TTC549 (cell line): ENCODE data around the gene FCHSD2.

Experiments
- FAIRE-seq: peaks from 2 replicates; lab custom pipeline; 2012; peaks lifted over from hg19 to GRCh38; lab: Jason Lieb, UNC

FCHSD2 gene

DNA sequence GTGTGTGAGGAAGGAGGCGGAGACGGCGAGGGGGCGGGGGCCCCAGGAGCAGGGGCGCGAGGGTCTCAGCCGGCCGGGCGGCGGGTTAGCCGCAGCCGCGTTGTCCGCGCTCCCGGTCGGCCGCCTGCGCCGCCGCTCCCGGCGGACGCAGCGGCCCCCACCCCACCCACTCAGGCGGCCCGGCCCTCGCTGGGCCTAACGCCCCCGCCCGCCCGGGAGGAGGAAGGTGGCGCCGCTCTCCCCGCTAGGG lies at the start of gene FCHSD2:
TSS of gene FCHSD2 (minus strand) at position 191 of the 250 bp plus-strand sequence. CDS start 441 bp downstream, outside the sequence.
- no peak for FAIRE-seq

DNA sequence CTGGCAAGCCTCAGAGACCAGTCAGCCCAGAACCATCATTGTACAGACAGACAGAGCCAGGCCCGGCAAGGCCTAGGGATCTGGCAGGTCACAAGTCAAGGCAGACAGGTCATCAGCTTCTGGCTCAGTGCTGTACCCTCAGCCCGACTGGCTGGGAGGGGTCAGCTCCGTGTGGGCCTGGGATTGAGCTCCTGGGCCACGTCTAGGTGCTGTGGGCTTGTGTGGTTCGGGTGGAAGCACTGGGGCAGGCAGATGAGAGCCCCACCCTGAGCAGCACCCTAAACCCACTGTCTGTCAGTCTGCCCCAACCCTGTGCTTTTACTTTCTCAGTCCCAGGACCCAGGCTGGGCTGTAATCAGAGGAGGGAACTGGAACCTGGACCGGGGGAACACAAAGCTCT lies 49.0 kb upstream of the FCHSD2 start:
- no peak for FAIRE-seq

DNA sequence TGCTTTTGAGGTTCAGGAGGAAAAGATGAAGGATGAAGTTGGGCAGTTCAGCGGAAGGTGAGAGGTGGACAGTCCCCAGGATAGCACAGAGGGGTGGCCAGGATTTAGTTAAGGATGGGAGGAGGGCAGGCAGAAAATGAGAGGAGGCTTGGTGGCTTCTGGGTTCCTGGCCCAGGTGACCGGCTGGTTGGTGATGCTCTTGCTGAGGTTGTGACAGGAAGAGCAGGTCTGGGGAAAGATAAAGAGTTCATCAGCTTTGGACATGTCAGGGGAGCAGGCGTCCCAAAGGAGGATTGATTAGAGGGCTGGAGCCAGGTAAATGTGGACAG lies 48.4 kb upstream of the FCHSD2 start:
- FAIRE-seq, result no peak

DNA sequence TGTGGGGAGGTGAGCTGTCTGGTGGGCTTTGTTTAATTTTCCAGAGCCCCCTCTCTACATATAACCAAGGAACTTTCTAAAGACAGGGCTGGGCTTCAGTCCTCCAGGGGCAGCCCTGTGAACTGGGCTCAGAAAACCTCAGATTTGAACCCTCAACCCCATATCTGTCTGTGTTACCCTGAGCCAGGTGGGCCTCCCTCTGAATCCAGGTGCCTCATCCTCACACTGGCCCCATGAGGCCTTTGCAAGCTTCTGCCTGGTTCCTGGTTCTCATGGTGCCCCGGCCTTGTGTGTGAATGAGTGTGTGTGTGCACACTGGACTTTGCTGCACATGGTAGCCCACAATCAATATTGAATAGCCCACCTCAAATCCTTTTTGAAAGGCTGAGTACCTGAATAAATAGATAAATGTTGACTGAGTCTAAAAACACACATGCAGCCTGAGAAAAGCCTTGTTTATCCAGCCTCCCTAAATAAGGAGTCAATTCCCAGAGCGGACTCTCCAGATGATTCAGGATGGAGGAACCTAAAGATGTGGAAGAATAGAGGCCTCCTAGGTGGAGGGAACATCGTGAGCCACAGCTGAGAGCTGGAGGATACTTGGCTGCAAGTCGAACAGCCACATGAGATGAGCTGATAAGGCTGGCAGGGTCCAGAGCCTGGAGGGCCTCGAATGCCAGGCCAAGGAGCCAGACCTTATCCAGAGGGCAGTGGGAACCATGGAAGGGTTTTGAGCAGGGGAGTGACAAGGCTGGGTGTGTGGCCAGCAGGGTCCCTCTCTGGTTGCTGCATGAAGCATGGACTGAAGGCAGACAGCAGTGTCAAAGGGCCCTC lies 47.8 kb upstream of the FCHSD2 start:
- FAIRE-seq, result no peak

DNA sequence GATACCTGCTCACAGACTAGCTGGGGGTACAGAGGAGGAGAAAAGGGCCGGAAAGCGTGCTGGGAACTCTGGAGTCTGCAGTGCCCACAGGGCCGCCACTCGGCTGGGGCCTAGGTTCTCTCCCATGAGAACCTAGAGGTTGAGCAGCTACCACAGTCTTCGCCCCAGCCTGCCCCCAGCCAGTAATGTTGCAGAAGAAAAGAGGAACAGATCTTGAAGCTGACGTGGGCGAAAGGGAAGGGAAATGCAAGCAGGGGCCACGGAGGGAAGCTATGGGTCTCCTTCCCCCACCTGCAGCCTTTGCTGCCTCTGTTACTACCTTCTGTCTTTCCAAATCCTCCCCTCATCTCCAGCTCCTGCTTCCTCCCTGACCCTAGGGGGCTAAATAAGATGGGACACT lies 47.2 kb upstream of the FCHSD2 start:
- FAIRE-seq, result no peak

DNA sequence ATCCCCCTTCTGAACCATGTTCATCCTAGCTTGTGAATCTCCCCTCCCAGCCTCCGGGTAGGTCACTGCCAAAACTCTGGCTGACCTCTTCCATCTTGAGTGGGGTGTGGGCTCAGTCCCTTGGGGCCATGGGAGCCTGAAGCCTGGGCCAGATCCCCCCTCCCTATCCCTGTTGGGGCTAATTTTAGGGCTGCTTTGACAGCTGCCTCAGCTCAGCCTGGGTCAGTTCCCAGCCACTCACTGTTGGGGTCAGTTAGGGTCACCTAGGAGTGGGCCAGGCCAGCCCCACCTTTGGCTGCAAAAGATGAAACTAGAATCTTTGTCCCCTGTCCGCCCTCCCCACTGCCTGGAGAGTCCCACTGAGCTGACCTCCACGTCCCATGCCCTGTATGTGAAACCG lies 46.2 kb upstream of the FCHSD2 start:
- FAIRE-seq, result no peak

DNA sequence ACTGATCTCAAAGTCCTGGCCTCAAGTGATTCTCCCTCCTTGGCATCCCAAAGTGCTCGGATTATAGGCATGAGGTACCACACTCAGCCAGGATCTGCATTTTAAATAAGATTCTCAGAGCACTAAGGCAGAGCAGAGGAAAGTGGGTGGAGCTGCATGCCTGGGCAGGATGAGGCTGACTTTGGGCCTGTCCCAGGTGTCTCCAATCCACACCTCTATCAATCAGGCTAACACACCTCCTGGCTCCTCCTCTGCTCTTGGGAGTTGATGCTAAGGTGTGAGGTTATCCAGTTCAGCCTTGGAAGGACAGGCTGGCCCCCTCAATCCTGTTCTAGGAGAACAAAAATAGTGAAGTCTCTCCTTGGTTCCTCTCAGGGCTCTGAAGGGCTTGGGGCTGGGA lies 45.7 kb upstream of the FCHSD2 start:
- no peak for FAIRE-seq

DNA sequence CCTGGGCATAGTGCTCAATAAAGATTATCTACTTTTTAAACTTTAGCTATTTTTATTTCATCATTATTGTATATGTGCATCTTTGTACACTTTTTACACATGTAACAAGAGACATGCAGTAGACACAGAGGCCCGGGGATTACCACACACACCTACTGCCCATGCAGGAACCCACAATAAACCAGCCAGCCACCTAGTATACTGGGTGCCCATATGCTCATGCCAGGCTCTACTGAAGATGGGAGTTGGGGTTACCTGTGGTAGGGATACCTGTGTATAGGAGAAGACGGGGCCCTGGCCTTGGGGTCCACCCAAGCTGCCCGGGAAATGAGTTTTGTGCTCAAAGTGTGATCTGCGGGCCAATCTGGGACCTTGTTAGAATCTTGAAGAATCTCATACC lies 44.8 kb upstream of the FCHSD2 start:
- FAIRE-seq, result no peak

DNA sequence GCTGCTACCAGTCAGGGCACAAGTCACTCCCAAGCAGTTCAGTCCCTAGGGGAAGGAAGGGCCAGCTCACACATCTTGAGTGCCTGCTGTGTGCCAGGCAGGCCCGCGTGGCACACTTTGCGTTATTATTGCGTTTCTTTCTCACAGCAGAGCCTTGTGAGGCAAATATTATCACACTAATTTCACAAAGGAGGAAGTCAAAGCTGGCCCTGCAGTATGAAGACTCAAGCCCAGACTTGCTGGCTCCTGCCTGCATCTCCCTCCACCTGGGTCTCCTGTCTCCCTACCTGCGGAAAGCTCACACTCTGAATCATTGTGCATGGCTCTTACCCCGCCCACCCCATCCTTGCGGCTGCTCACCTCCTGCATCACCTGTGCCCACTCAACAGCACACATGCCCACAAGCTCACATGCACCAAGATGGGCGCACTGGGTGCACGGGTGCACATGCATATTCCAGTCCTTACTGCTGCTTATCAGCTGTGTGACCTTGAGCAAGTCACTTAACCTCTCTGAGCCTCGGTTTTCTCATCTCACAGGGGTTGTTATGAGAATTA lies 44.3 kb upstream of the FCHSD2 start:
- no peak for FAIRE-seq

DNA sequence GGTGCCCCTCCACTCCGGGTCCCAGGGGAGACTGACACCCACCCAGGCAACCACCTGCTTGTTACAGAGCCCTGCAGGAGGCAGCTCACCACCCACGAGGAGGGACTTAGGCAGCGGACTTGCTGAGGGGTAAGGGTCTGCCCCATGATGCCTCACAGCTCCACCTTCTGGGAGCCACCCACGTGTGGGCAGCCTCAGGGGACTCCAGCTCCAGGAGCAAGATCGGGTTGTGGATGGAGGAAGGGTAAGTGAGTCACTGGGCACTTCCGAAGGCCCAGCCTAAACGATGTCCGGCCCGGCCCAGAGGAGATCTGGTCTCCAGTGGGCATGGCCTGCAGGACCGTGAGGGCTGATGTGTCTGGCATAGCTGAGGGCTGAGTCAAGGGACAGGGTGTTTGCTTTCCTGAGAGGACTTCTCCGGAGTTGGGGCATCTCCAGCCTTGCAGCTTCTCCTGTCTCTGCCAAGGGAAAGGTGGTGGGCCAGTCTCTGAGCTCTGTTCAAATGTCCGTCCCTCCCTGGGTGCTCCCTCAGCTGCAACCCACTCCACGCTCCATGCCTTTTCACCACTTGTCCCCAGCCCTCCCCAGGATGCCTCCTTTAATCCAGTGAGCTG lies 43.7 kb upstream of the FCHSD2 start:
- no peak for FAIRE-seq

DNA sequence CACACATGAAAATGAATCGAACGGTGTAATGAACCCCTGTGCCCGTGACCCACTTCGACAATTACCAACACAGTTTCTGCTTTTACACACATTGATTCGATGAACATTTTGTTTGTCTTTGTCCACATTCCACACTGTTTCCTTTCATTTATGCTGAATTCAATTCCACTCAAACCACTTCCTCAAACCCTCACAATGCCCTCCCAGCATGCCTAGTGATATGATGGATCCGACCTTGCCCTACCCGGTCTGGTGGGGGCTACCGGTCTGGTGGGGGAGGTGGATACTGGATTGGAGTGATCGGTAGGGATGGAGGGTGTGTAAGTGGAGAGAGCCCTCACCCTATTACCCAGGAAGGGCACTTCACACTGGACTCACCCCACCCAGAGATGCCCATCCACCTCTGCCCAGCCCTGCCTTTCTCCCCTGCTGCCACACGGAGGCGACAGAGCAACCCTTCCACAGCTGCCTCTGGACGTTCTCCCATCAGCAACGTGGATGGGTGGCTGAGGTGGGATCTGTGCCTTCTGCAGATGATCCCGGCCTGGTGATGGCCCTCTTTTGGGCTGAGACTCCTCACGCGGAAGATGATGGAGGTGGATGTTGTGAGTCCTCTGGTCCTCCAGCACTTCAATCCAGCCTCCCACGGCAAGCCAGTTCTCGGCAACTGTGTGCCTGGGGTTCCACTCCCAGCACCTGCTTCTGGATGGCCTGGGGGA lies 43.0 kb upstream of the FCHSD2 start:
- no peak for FAIRE-seq

DNA sequence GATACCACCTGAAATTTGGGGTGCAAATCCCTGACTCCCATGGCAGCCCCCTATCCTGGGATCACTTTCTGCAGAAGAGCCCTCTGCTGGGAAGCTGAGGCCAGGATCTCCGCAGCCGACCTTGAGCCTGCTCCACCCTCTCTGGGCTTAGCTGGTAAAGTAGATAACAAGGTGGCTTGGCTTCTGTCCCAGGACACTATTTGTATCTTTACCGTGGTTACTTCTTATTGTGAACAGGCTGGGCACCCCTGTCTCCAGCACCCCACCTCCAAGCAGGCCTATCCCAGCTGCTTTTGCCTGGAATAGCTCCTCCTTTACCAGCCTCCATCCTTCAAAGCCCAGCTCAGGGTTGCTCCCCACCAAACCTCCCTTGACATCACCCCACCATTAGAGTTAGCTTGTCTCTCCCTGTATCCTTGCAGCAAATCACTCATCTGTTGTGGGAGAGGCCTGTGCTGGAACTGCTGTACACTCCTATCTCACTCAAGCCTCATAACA lies 40.8 kb upstream of the FCHSD2 start:
- FAIRE-seq, result no peak

DNA sequence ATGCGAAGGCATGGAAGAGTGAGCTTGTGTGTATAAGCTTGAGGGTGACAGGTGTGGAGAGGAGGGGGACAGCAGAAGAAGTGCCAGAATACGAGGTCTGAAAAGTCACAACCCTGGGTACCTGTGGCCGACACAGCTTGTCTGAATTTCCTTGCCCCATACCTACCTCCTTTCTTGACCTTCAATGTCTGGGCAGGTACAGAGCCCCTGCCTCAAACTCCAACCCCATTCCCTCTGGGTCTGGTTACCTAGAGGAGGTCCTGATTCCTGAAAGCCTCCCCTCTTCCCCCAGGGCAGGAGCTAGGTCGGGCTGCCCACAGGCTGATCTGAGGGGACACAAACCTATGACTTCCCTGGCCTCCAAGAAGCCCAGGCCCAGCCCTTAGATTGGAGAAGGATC lies 36.6 kb upstream of the FCHSD2 start:
- FAIRE-seq, result no peak

DNA sequence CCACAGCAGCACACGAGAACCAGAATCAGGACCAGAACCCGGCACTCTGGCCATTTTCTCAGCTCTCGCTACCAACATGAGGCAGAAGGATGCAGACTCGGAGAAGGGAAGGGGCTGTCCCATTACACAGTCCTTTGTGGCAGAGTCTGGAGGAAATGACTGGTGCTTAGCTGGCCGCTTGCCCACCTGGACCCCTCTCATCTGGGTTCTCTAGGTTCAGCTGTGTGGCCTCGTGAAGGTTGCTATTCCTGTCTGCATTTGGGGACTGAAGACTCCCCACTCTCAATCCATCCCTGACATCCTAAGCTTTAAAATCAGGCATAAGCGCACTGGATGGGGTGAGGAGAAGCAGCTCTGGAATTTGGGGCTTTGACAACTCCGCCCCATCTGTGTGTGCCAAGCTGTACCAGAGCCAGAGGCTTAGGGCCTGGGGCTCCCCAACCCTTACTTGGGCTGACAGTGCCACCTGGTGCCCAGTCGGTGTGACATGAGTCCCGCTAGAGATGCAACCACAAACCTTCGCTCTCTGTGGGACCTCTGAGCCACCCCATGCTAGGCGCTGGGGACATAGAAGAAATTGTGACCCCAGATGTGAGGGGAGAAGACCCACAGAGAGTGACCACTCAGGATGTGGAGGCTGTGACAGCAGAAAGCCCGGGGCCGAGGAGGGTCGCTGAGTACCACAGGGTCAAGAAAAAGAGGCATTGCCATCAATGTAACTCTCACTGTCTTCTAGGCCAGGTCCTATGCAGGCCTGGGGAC lies 35.8 kb upstream of the FCHSD2 start:
- no peak for FAIRE-seq

DNA sequence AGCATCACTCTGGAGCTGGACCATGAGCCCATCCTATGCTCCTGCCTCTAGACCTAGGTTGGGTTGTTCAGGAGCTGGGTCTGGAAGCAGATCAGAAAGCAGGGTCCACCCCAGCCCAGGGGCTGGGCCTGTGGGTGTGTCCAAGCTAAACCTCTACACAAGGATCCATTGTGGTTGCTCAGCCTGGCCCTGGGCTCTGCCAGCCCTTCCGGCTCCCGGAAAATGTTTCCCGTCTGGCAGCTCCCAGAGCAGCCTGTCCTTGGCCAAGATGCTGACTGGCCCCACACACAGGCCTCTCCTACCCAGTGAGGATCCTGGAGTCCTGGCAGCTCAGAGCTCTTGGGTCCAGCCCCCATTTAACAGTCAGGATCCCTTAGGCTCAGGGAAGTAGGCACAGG lies 35.3 kb upstream of the FCHSD2 start:
- FAIRE-seq, result no peak

DNA sequence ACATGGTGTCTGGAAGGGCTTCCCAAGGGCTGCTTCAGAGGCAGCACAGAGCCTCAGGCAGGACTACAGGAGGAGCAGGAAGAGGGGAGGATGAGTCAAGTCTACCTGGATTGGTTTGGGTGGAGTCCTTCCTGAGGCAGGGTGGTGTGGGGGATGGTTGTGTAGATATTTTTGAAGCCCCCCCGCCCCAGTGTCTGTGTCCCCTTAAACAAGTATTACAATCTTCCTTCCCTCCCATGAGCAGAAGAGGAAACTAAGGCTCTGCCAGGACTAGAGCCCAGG lies 34.7 kb upstream of the FCHSD2 start:
- FAIRE-seq, result no peak

DNA sequence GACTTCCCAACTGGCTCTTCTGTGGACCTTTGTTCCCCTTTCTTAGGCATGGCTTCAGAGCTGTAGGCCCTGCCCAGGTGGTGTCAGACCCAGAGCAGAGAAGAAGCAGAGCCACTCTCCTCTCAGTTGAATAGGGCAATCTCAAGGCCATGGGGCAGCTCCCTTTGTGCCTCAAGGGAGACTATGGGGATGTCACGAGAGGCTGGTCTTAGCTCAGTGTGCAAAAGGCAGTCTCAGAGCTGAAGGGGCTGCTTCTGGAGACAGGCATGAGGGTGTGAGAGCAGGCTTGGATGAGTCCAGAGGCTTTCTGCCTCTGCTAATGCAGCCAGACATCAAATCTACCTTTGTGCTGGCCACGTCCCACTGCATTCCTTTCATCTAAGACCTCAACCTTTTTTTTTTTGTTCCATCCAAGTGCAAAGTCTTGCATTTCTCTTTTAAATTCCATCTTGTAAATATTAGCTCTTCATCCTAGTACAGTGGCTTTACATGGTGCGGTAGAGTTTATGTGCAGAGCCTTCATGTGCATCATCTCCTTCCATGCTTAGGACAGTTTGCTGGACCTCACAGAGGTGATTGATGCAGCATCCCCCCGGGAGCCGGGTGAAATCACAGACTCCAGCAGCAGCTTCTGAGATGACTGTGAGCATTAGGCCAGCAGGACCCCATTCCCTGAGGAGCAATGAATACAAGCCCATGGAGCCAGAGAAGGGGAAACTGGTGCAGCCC lies 34.2 kb upstream of the FCHSD2 start:
- no peak for FAIRE-seq

DNA sequence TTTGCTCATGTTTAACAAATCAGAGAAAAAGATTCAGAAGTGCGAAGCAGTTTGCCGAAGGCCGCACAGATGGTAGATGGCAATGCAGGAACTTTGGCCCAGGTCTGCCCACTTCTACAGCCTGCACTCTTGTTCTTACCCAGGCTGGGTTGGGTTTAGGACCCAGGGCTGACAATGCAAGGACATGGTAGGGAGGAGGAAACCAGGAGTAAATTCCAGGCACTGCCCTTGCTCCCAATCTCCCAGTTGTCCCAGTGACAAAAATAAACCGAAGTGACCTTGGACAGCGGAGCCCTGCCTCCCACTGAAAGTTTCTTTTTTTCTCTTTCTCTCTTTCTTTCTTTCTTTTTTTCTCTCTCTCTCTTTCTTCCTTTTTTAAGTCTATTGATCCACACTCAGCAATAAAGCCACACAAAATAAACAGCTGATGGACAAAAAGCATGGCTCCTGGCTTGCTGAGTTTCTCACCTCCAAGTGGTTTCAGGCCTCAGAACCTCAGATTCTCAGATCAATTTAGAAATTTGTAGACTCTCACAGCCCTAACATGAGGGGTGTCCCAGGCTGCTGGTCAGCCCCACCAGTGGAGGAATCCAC lies 33.5 kb upstream of the FCHSD2 start:
- no peak for FAIRE-seq

DNA sequence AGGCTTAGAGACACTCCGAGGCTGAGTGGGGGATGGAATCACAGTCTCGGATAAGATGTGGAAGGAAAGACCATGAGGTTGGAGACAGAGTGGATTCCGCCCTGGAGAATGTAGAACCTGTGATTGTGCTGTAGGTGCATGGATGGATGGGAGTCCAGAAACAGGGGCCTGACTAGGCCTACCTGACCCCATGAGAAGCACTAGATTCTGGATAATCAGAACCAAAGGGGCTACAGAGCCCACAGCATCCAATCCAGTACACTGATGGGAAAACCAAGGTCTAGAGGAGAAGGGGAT lies 32.3 kb upstream of the FCHSD2 start:
- no peak for FAIRE-seq

DNA sequence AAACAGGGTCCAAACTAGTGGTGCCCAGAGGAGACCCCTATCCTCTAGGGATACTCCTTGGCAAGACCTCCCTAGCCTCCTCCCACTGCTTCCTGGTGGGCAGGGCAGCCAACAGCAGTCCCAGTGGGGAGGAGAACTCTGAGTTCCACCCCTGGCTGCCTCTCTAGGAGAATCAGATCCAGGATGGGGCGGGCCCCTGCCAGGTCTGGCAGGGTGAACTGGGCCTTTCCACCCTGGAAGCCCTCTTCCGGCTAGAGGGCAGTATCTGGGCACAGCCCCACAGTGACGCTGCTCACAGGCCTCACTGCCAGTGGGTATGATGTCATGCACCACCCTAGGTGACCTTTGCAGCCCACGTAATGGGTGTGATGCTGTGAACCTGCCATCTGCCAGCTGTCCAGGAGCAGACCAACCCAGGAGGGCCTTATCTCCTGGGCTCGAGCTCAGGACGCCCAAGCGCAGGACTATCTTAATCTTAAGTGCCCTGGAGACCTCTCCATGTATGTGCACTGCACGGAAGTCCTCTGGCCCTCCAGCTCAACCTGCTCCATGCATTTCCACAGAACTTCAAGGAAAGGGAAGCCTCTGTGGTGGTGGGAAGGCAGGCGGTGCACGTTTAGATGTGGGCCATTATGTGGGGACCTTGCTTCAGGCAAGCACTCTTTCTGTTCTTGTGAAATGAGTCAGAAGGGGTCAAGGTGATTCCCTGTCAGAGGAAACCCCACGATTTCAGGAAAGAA lies 31.8 kb upstream of the FCHSD2 start:
- FAIRE-seq, result no peak

DNA sequence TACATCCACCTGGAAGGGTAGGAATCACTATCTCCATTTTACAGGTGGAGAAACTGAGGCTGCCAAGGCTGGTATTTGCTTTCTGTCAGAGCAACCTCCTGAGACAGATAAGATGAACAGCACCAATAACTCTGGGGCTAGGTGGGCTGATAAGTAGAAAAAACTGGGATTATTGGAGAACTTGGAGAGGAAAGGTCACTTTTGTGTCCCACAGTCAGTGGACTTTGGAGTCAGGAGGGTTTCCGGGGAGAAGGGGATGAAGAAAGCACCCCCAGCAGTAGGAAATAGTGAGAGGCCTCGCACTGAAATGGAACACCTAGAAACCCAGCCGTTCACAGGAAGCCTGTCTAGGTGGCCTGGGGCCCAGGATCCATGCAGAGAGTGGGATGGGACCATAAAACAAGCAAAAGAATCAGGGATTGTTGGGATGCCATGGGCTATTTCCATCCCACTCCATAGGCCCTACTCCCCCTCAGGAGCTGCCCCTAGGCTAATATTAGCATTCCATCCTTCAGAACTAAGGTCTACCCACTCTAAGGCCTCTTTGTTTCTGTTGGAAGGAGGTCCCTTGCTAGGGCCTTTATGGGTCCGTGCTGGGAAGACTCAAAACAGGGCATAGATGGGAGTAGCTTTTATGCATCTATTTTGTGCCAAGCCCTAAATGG lies 31.0 kb upstream of the FCHSD2 start:
- no peak for FAIRE-seq
